ENCODE results near the gene DES.

The DES gene

GRCh38 chr2:219444566-219445091, 26.5 kb downstream of the DES start:
- in situ Hi-C loops (cut with HindIII; ENCODE audit: low sequenced_read_pairs), result no loop called here
- no peak for TF ChIP-seq CTCF (IDR thresholded peaks at IDR 0.05; ENCODE audit: low read depth, low read length, missing control alignments)
- no peak for DNase-seq (ENCODE audit: low read depth)
- H3K4me3 ChIP-seq (ENCODE audit: low read depth, low read length), result no peak overlapping the region

GRCh38 chr2:219445220-219445640, 27.1 kb downstream of the DES start:
- in situ Hi-C loops (cut with HindIII; ENCODE audit: low sequenced_read_pairs), result no loop called here
- no peak overlapping the region for H3K4me3 ChIP-seq (ENCODE audit: low read depth, low read length)
- no peak for TF ChIP-seq CTCF (IDR thresholded peaks at IDR 0.05; ENCODE audit: low read depth, low read length, missing control alignments)
- no peak for DNase-seq (ENCODE audit: low read depth)

- no peak for TF ChIP-seq CTCF (IDR thresholded peaks at IDR 0.05; ENCODE audit: low read depth, low read length, missing control alignments)
- no peak overlapping the region for H3K4me3 ChIP-seq (ENCODE audit: low read depth, low read length)
- in situ Hi-C loops (cut with HindIII; ENCODE audit: low sequenced_read_pairs), result no loop called here
- DNase-seq (ENCODE audit: low read depth), result no peak
Observed at GRCh38 chr2:219446101-219446504, 27.9 kb downstream of the DES start.

GRCh38 chr2:219446689-219447088, 28.5 kb downstream of the DES start:
- in situ Hi-C loops (cut with HindIII; ENCODE audit: low sequenced_read_pairs), result no loop called here
- DNase-seq (ENCODE audit: low read depth), result no peak
- no peak overlapping the region for H3K4me3 ChIP-seq (ENCODE audit: low read depth, low read length)
- TF ChIP-seq CTCF (IDR thresholded peaks at IDR 0.05; ENCODE audit: low read depth, low read length, missing control alignments), result no peak

- no peak for TF ChIP-seq CTCF (IDR thresholded peaks at IDR 0.05; ENCODE audit: low read depth, low read length, missing control alignments)
- no peak for DNase-seq (ENCODE audit: low read depth)
- no peak overlapping the region for H3K4me3 ChIP-seq (ENCODE audit: low read depth, low read length)
- in situ Hi-C loops (cut with HindIII; ENCODE audit: low sequenced_read_pairs), result no loop called here
Observed at GRCh38 chr2:219447242-219448098, 29.3 kb downstream of the DES start.

- in situ Hi-C loops (cut with HindIII; ENCODE audit: low sequenced_read_pairs), result no loop called here
- no peak overlapping the region for H3K4me3 ChIP-seq (ENCODE audit: low read depth, low read length)
- no peak for TF ChIP-seq CTCF (IDR thresholded peaks at IDR 0.05; ENCODE audit: low read depth, low read length, missing control alignments)
- DNase-seq (ENCODE audit: low read depth), result no peak
Observed at GRCh38 chr2:219448099-219448775, 30.1 kb downstream of the DES start.

Data from astrocyte of the cerebellum (primary cell).